D341Med (cell line): Measurements from ENCODE around the gene RAPGEF4.
A peak's percentile ranks its signal among the peaks of the same experiment; 100 is the strongest.

Experiments
- DNase-seq: peaks from one replicate; pipeline ENCODE4 v3.0.0; 2012; ENCODE audit warnings: low spot score

RAPGEF4 gene

GRCh38 chr2:172908275-172908674, 172.6 kb downstream of the RAPGEF4 start:
- DNase-seq, result no peak

GRCh38 chr2:172909454-172909853, 173.8 kb downstream of the RAPGEF4 start:
- no peak for DNase-seq

GRCh38 chr2:172912266-172912665, 176.6 kb downstream of the RAPGEF4 start:
- no peak for DNase-seq

GRCh38 chr2:172914341-172915008, 178.8 kb downstream of the RAPGEF4 start:
- no peak for DNase-seq

GRCh38 chr2:172917716-172918115, 182.1 kb downstream of the RAPGEF4 start:
- DNase-seq, result no peak

- DNase-seq, result no peak
Measured at GRCh38 chr2:172919732-172920131, 184.1 kb downstream of the RAPGEF4 start.

- DNase-seq, result no peak
Measured at GRCh38 chr2:172921532-172922236, 186.0 kb downstream of the RAPGEF4 start.

GRCh38 chr2:172922306-172922705, 186.7 kb downstream of the RAPGEF4 start:
- DNase-seq, result no peak

- no peak for DNase-seq
Measured at GRCh38 chr2:172922815-172923214, 187.2 kb downstream of the RAPGEF4 start.

GRCh38 chr2:172924097-172924660, 188.5 kb downstream of the RAPGEF4 start:
- no peak for DNase-seq

GRCh38 chr2:172925600-172925999, 190.0 kb downstream of the RAPGEF4 start:
- no peak for DNase-seq

- DNase-seq, result no peak
Measured at GRCh38 chr2:172926785-172927640, 191.4 kb downstream of the RAPGEF4 start.

GRCh38 chr2:172927641-172928357, 192.2 kb downstream of the RAPGEF4 start:
- DNase-seq, result no peak

- no peak for DNase-seq
Measured at GRCh38 chr2:172928756-172929155, 193.1 kb downstream of the RAPGEF4 start.

GRCh38 chr2:172929644-172930043, 194.0 kb downstream of the RAPGEF4 start:
- no peak for DNase-seq

- no peak for DNase-seq
Measured at GRCh38 chr2:172930871-172931255, 195.2 kb downstream of the RAPGEF4 start.

- no peak for DNase-seq
Measured at GRCh38 chr2:172931256-172931894, 195.7 kb downstream of the RAPGEF4 start.

GRCh38 chr2:172931918-172932520, 196.4 kb downstream of the RAPGEF4 start:
- DNase-seq, result peak; percentile 40

GRCh38 chr2:172937884-172938712, 202.5 kb downstream of the RAPGEF4 start:
- no peak for DNase-seq
